Activated CD4-positive, alpha-beta T cell treated with anti-CD3 and anti-CD28 coated beads, Interleukin-2, amount 10 ng/mL, durations not matched to agents 24 days and 14 days (primary cell): ENCODE results near the gene TAL1. TPM values are rescaled to one million over a fixed set of nuclear protein-coding genes. Genes with fewer than 3 reads are reported as not detected.
"Not testable (repeated sequence)": the region's sequence is repeated elsewhere in the genome, so short reads cannot be mapped to it uniquely, and the experiment has no call there.

ENCODE experiments used
- DNase-seq: peaks from one replicate; pipeline ENCODE4 v3.0.0; 2022
- H3K27ac Mint-ChIP-seq: one replicate; pipeline ENCODE4 v1.8.0; 2022; ENCODE audit warnings: mild to moderate bottlenecking, mixed read lengths
- H3K27me3 Mint-ChIP-seq: one replicate; pipeline ENCODE4 v1.8.0; 2022; ENCODE audit warnings: mixed read lengths
- H3K36me3 Mint-ChIP-seq: one replicate; pipeline ENCODE4 v1.8.0; 2022; ENCODE audit warnings: low read depth, mild to moderate bottlenecking, mixed read lengths
- H3K4me1 Mint-ChIP-seq: one replicate; pipeline ENCODE4 v1.8.0; 2021; ENCODE audit warnings: mixed read lengths
- H3K4me3 Mint-ChIP-seq: one replicate; pipeline ENCODE4 v1.8.0; 2022; ENCODE audit warnings: mild to moderate bottlenecking, moderate library complexity, mixed read lengths
- H3K9me3 Mint-ChIP-seq: one replicate; pipeline ENCODE4 v1.8.0; 2021; ENCODE audit warnings: mixed read lengths
- intact Hi-C: fragments of 100-400 bp; cut with micrococcal nuclease; formaldehyde crosslinking; loops from one replicate; pipeline ENCODE4 v1.15.1; 2023
- total RNA-seq: library from RNA; stranded (reverse); gene quantifications from 2 replicates; pipeline ENCODE4 v1.2.3, GENCODE V29; 2022

The TAL1 gene
- total RNA-seq, result not detected in 2 replicates

DNA sequence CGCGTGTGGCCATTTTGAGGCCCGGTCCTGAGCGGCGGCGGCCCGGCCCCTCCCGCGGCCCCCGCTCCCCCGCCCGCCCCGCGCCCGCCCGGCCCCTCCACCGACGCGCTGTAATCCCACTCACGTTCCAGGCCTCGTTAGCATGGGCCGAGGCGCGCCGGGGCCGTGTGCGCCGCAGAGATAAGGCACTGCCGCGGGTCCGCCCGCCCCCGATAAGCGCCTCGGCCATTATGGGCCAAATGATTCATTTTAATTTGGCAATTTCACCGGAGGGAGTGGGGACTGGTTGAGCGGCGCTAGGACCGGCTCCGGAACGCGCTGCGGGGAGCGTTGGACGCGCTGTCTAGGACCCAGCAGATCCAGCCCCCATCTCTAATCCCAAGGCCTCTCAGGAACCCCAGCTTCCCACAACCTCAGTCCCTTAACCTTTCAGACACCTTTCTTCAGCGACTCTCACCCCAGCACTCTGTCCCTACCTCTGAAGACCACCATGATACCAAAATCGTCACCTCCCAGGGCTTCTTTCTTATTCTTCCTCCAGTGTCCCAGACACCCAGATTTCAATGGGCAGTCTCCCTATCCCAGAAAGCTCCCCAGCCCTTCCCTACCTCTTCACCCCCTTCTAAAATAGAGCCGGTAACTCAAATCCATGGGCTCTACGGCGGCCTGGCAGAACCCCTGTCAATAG is at the start of gene TAL1:
TSS of gene TAL1 (minus strand) at position 39 of the 688 bp plus-strand sequence. CDS start 6,337 bp downstream, outside the sequence.
- H3K4me3 Mint-ChIP-seq, result peak within 1 kb of the TSS; percentile 81
- H3K27ac Mint-ChIP-seq, result peak within 1 kb of the TSS; percentile 59
- DNase-seq, result no peak
- H3K9me3 Mint-ChIP-seq, result no peaks in the 10 kb centered on the region
- H3K36me3 Mint-ChIP-seq, result no peaks in the 10 kb centered on the region
- peaks cover 83% of the 10 kb centered on the region for H3K27me3 Mint-ChIP-seq
- H3K4me1 Mint-ChIP-seq, result peaks cover 19% of the 10 kb centered on the region
- intact Hi-C loops, result loop anchor here (10.0 kb wide), 1 partner anchor 58 kb away; no protein-coding TSS in a partner anchor

DNA sequence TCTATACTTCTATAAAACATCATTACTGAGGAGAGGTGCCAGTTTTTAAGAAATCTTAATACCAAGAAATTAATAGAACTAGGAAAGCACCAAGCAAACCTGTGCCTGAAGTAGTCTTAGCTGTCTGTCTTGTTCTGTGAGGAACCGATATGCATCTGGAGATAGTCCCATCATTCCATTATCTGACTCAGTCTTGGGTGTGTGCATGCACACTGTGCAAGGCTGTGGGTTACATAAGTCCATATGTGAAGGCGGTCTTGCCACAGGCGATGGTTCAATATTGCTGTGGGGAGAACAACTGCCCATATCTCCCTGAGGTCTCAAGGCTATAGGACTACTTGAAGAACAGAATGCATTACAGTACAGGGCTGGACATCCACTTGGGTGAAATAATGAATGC is 48.1 kb upstream of the TAL1 start:
- Mint-ChIP-seq H3K36me3 (peaks cover 40% of the 10 kb centered on the region), H3K27ac (no peak overlapping the region)
- DNase-seq, result no peak

DNA sequence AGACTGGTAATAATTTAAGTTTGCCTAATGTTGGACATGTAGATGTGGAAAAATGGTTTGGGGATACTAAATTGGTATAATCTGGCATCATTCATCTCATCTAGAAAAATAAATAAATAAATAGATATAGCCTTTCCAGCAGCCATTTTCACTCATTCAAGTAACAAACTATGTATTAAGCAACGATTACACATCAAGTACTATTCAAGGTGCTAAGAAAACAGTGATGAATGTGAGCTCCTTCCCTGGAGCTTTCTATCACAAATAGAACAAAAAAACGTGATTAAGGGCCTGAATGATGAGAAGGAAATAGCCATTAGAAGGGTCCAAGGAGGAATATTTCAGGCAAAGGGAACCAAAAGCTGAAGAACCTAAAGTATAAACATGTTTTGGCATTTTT is 44.8 kb upstream of the TAL1 start:
- Mint-ChIP-seq H3K27me3 (no peaks in the 10 kb centered on the region), H3K4me3 (no peak overlapping the region)

More for the DNA sequence above, 48.1 kb upstream of the TAL1 start:
- intact Hi-C loops, result no loop called here
- H3K4me3 Mint-ChIP-seq, result no peak overlapping the region
- no peaks in the 10 kb centered on the region for H3K9me3 Mint-ChIP-seq
- no peaks in the 10 kb centered on the region for H3K27me3 Mint-ChIP-seq
- peaks cover 13% of the 10 kb centered on the region for H3K4me1 Mint-ChIP-seq

DNA sequence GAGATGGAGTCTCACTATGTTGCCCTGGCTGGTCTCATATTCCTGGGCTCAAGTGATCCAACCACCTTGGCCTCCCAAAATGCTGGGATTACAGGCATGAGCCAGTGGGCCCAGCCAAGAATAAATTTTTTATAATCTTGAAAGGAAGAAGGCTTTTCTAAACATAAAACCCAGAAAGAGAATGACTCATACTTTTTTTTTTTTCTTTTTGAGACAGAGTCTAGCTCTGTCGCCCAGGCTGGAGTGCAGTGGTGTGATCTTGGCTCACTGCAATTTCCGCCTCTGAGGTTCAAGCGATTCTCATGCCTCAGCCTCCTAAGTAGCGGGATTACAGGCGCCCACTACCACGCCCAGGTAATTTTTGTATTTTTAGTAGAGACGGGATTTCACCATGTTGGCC is 43.8 kb upstream of the TAL1 start:
- H3K9me3 Mint-ChIP-seq, DNase-seq, H3K4me3 Mint-ChIP-seq, H3K27me3 Mint-ChIP-seq, intact Hi-C loops, H3K27ac Mint-ChIP-seq: not testable (repeated sequence)
- Mint-ChIP-seq H3K36me3 (peaks cover 38% of the 10 kb centered on the region), H3K4me1 (peaks cover 19% of the 10 kb centered on the region)

More for the DNA sequence above, 44.8 kb upstream of the TAL1 start:
- Mint-ChIP-seq H3K9me3 (no peaks in the 10 kb centered on the region), H3K36me3 (peaks cover 36% of the 10 kb centered on the region), H3K27ac (no peak overlapping the region), H3K4me1 (peaks cover 19% of the 10 kb centered on the region)
- intact Hi-C loops, result no loop called here
- DNase-seq, result no peak

DNA sequence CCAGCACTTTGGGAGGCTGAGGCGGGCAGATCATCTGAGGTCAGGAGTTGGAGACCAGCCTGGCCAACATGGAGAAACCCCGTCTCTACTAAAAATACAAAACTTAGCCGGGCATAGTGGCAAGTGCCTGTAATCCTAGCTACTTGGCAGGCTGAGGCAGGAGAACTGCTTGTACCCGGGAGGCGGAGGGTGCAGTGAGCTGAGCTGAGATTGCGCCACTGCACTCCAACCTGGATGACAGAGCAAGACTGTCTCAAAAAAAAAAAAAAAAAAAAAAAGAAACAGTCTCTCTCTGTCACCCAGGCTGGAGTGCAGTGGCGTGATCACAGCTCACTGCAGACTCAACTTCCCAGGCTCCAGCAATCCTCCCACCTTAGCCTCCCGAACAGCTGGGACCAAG is 33.5 kb upstream of the TAL1 start:
- H3K4me1 Mint-ChIP-seq, H3K9me3 Mint-ChIP-seq, H3K27ac Mint-ChIP-seq, intact Hi-C loops, DNase-seq, H3K4me3 Mint-ChIP-seq, H3K27me3 Mint-ChIP-seq: not testable (repeated sequence)
- H3K36me3 Mint-ChIP-seq, result peaks cover 40% of the 10 kb centered on the region

DNA sequence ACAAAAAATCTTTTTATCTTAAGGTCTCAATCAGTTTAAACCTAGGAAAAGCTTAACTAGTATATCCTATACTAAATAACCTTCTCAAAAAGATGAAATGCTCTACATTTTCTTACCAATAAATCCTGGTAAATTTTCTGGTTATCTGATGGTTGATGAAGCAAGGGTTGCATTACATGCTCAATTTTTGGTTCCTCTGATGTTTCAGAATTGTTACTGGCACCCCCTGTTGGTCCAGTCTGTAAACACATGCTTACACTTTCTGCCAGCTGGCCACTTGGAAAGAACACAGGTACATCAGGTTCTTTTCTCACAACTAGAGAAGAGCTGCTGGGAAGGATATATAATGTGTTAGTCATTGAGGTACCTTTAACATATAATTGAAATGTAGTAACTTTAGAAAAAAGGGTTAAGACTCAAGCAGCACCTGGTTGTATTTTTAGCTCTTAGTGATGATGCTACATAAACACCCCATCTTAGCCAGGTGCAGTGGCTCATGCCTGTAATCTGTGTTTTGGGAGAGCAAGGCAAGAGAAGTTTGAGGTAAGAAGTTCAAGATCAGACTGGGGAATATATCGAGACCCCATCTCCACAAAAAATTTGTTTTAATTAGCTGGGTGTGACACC is 30.9 kb upstream of the TAL1 start:
- no peak overlapping the region for H3K4me3 Mint-ChIP-seq
- DNase-seq, result peak; percentile 85
- peaks cover 2% of the 10 kb centered on the region for H3K4me1 Mint-ChIP-seq
- intact Hi-C loops, result loop anchor here (1.0 kb wide), 1 partner anchor 70 kb away; no protein-coding TSS in a partner anchor
- H3K27ac Mint-ChIP-seq, result no peak overlapping the region
- H3K36me3 Mint-ChIP-seq, result peaks cover 39% of the 10 kb centered on the region
- H3K9me3 Mint-ChIP-seq, result no peaks in the 10 kb centered on the region
- H3K27me3 Mint-ChIP-seq, result no peaks in the 10 kb centered on the region

DNA sequence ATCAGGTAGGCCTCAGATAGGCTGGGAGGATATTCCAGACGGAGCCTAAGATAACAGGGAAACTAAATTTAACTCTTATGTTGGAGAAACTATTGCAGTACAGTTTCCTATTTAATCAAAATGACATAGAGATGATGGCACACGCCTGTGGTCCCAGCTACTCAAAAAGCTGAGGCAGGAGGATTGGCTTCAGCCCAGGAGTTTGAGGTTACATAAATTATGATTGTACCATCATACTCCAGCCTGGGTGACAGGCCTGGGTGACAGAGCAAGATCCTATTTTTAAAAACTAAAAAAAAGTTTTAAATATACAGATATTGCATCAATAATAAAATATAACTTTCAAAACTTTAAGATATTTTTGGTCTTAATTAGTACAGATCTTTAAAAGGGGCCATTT is 25.2 kb upstream of the TAL1 start:
- Mint-ChIP-seq H3K27ac (no peak overlapping the region), H3K4me1 (no peaks in the 10 kb centered on the region), H3K27me3 (no peaks in the 10 kb centered on the region), H3K9me3 (no peaks in the 10 kb centered on the region), H3K4me3 (no peak overlapping the region), H3K36me3 (peaks cover 32% of the 10 kb centered on the region)
- no peak for DNase-seq
- intact Hi-C loops, result no loop called here

DNA sequence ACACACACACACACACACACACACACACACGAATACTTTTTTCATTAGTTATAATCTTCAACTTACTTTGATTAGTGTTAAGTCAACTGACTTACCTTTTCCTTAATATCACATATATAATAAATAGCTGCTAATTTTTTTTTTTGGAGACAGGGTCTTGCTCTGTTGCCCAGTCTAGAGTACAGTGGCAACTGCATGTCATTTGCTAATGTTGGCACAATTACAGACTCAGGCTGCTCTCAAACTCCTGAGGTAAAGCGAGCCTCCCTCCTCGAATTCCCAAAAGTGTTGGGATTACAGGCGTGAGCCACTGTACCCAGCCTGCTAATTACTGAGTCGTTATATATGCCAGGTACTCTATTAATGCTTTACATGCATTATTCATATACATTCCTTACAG is 20.8 kb upstream of the TAL1 start:
- no peaks in the 10 kb centered on the region for H3K27me3 Mint-ChIP-seq
- H3K27ac Mint-ChIP-seq, result no peak overlapping the region
- no peak for DNase-seq
- intact Hi-C loops, result no loop called here
- H3K4me3 Mint-ChIP-seq, result no peak overlapping the region
- peaks cover 29% of the 10 kb centered on the region for H3K36me3 Mint-ChIP-seq
- no peaks in the 10 kb centered on the region for H3K9me3 Mint-ChIP-seq
- no peaks in the 10 kb centered on the region for H3K4me1 Mint-ChIP-seq

DNA sequence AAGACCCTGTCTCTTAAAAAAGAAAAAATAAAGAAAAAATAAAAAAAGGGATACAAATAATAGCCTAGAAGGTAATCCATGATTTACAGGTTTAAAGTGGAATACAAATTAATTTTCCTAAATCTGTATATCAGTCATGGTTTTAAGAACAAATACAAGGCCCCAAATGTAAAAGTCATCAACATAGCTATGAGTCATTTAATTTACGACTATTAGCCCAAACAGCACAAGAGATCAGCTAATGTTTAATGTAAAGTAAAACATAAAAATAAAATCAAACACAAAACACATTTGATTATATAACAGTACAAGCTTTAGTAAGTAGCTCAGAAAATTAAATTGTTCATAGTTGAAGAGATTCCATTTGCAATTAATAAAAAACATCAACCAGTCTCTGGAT is 20.3 kb upstream of the TAL1 start:
- intact Hi-C loops, result no loop called here
- no peaks in the 10 kb centered on the region for H3K4me1 Mint-ChIP-seq
- no peaks in the 10 kb centered on the region for H3K9me3 Mint-ChIP-seq
- no peak overlapping the region for H3K27ac Mint-ChIP-seq
- H3K4me3 Mint-ChIP-seq, result no peak overlapping the region
- peaks cover 26% of the 10 kb centered on the region for H3K36me3 Mint-ChIP-seq
- H3K27me3 Mint-ChIP-seq, result no peaks in the 10 kb centered on the region
- no peak for DNase-seq

DNA sequence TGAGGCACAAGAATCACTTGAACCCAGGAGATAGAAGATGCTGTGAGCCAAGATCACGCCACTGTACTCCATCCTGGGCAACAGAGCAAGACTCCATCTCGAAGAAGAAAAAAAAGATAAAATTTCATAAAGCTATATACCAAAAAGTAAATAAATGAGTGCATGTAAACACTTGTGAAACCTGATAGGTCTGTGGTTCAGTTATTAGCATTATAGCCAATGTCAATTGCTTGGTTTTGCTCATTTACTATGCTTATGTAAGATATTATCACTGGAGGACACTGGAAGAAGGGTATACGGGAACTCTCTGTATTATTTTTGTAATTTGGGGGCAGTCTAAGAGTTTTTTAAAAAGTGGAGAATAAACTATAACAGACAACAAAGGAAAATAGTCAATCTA is 17.7 kb upstream of the TAL1 start:
- Mint-ChIP-seq H3K27me3 (peaks cover 10% of the 10 kb centered on the region), H3K9me3 (no peaks in the 10 kb centered on the region), H3K4me3 (no peak overlapping the region), H3K27ac (no peak overlapping the region), H3K4me1 (no peaks in the 10 kb centered on the region), H3K36me3 (peaks cover 20% of the 10 kb centered on the region)
- no peak for DNase-seq
- intact Hi-C loops, result no loop called here

DNA sequence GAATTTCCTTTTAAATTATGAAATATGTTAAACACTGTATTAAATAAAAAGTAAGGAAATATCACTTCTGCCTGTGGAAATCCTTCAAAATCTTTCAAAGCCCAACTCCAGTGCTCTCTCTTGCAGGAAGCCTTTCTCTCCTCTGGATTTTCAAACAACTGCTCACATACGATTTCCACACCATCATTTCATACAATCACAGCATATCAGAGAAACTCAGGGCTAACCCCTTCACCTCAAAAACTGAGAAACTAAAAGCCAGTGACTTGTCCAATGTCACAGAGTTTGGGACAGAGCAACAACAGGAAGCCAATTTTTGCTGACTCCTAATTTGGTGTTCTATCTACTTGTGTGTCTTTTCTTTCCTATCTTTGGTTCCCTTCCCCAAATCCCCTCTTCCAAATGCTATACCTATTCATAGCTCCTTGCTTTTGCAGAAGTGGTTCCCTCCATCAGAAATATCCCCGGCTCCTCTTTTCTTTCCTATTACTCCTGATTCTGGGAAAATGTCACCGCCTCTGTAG is 12.4 kb upstream of the TAL1 start:
- no peak for DNase-seq
- Mint-ChIP-seq H3K4me3 (no peak overlapping the region), H3K4me1 (peaks cover 3% of the 10 kb centered on the region), H3K27ac (no peak overlapping the region), H3K9me3 (no peaks in the 10 kb centered on the region), H3K36me3 (peaks cover 4% of the 10 kb centered on the region), H3K27me3 (peaks cover 32% of the 10 kb centered on the region)
- intact Hi-C loops, result no loop called here

DNA sequence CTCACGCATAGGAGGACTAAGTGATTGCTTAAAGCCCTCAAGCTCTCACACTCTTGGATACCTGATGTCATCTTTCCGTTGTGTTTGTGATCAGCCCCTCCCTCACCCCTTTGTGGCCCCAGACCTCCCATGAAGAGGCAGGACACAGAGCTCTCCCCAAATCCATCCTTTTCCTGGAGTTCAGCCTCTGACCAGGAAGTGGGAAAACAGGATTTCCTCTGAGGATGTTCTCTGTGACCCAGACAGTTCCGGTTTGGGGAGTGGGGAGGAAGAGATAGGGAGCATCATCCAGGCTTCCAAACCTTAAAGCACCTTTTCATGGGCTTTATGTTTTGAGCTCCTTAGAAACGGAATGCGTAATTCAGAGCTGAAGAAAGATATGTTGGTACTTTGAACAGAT is 11.9 kb upstream of the TAL1 start:
- intact Hi-C loops, result no loop called here
- no peak for DNase-seq
- no peaks in the 10 kb centered on the region for H3K9me3 Mint-ChIP-seq

DNA sequence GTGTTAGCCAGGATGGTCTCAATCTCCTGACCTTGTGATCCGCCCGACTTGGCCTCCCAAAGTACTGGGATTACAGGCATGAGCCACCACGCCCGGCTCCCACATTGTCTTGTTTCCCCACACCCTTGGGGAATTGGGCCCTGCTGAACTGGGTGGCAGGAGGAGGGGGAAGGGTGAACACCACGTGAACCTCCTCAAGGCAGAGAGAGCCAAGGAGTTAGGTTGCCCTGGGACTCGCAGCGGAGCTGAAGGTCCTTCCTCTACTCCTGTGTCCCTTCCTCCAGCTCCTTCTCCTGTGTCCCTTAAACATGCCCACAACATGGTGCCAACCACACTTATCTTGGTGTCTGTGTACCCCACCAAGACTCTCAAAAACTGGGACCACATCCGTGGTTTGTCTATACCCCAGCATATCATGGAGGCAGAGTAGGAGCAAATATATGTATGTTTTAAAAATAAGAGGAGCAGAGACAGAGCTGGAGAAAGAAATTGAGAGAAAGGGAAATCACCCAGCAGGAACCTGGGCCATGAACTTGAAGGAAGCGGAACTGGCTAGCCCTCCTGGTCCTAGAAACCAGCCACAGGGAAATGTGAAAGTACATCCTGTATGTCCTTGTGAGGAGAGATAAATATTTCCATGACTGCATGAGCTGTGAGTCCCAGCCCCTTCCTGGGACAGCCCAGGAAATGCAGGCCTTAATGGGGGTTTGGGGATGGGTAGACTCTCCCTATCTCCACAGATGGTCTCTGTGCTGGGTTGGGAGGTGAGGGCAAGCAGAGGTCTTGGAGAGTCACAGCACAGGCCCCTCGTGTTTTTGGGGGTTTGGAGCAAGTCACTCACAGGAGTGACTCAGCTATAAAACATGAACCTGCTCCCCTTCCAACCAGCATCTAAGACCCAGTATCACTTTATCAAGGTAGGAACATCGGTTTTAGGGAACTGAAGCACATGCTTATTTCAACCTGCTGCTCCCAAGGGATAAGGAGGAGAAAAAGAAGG is 9.4 kb upstream of the TAL1 start:
- Mint-ChIP-seq H3K27ac (no peak overlapping the region), H3K27me3 (peaks cover 47% of the 10 kb centered on the region), H3K36me3 (no peaks in the 10 kb centered on the region), H3K4me1 (peaks cover 10% of the 10 kb centered on the region), H3K4me3 (no peak overlapping the region), H3K9me3 (no peaks in the 10 kb centered on the region)
- no peak for DNase-seq
- intact Hi-C loops, result no loop called here

More for the DNA sequence above, 11.9 kb upstream of the TAL1 start:
- H3K4me1 Mint-ChIP-seq, result peaks cover 8% of the 10 kb centered on the region
- H3K4me3 Mint-ChIP-seq, result no peak overlapping the region
- no peak overlapping the region for H3K27ac Mint-ChIP-seq
- peaks cover 1% of the 10 kb centered on the region for H3K36me3 Mint-ChIP-seq
- peaks cover 35% of the 10 kb centered on the region for H3K27me3 Mint-ChIP-seq
